HG02678 (cell line): Measurements from ENCODE around the gene SRPX2.

Source experiments
- ATAC-seq: cut with Tn5 transposase; IDR thresholded peaks from one replicate; pipeline ENCODE4 v1.9.1; 2021; ENCODE audit warnings: mild to moderate bottlenecking, moderate library complexity; ENCODE audit not compliant: unreplicated experiment

Gene SRPX2

GRCh38 chrX:100649550-100650356 lies 5.8 kb downstream of the SRPX2 start:
- ATAC-seq: no peak

GRCh38 chrX:100650841-100651240 lies 6.8 kb downstream of the SRPX2 start:
- ATAC-seq: no peak

- no peak for ATAC-seq
These were observed 8.3 kb downstream of the SRPX2 start for GRCh38 chrX:100652266-100652665.

- no peak for ATAC-seq
These were observed 10.3 kb downstream of the SRPX2 start for GRCh38 chrX:100654261-100654660.

- no peak for ATAC-seq
These were observed 15.0 kb downstream of the SRPX2 start for GRCh38 chrX:100658941-100659381.

- ATAC-seq: no peak
These were observed 15.6 kb downstream of the SRPX2 start for GRCh38 chrX:100659431-100660137.

- ATAC-seq: no peak
These were observed 18.2 kb downstream of the SRPX2 start for GRCh38 chrX:100662170-100662569.

GRCh38 chrX:100662796-100663195 lies 18.8 kb downstream of the SRPX2 start:
- ATAC-seq: no peak

- no peak for ATAC-seq
These were observed 19.6 kb downstream of the SRPX2 start for GRCh38 chrX:100663642-100664041.

GRCh38 chrX:100672966-100673365 lies 29.0 kb downstream of the SRPX2 start:
- no peak for ATAC-seq

GRCh38 chrX:100673397-100673953 lies 29.5 kb downstream of the SRPX2 start:
- no peak for ATAC-seq

- no peak for ATAC-seq
These were observed 30.7 kb downstream of the SRPX2 start for GRCh38 chrX:100674705-100675104.

- no peak for ATAC-seq
These were observed 33.7 kb downstream of the SRPX2 start for GRCh38 chrX:100677611-100678181.

GRCh38 chrX:100680756-100681155 lies 36.8 kb downstream of the SRPX2 start:
- no peak for ATAC-seq

- no peak for ATAC-seq
These were observed 37.6 kb downstream of the SRPX2 start for GRCh38 chrX:100681599-100681998.

- ATAC-seq: no peak
These were observed 38.9 kb downstream of the SRPX2 start for GRCh38 chrX:100682939-100683338.

GRCh38 chrX:100685284-100685996 lies 41.4 kb downstream of the SRPX2 start:
- peak; percentile 63 for ATAC-seq

- ATAC-seq: no peak
These were observed 42.0 kb downstream of the SRPX2 start for GRCh38 chrX:100685997-100686305.

- ATAC-seq: peak; percentile 33
These were observed 43.1 kb downstream of the SRPX2 start for GRCh38 chrX:100687128-100687527.

GRCh38 chrX:100687546-100687945 lies 43.5 kb downstream of the SRPX2 start:
- peak; percentile 87 for ATAC-seq

- ATAC-seq: no peak
These were observed 51.3 kb downstream of the SRPX2 start for GRCh38 chrX:100695302-100695701.
